Small intestine (tissue), 7 donors: ENCODE results near the gene LYPD6B. TPM values are rescaled to one million over a fixed set of nuclear protein-coding genes. Genes with fewer than 3 reads are reported as not detected.

ENCODE experiments used
- DNase-seq, 2 donors: peaks; one replicate each; pipeline versions ENCODE4 v3.0.0 to v3.0.0-alpha.2; 2013
- FAIRE-seq: peaks from 2 replicates; lab custom pipeline; 2012; peaks lifted over from hg19 to GRCh38; lab: Jason Lieb, UNC
- H3K27ac ChIP-seq, 3 donors: one replicate each; pipeline ENCODE4 v1.5.1; 2013; ENCODE audit warnings: low read length in 2 of 3, mild to moderate bottlenecking in 2 of 3, control low read depth in 1 of 3, inconsistent platforms in 1 of 3, low read depth in 1 of 3, moderate library complexity in 1 of 3
- H3K27me3 ChIP-seq, 3 donors: one replicate each; pipeline ENCODE4 v1.6.1; 2013; ENCODE audit warnings: low read length in 3 of 3, inconsistent platforms in 1 of 3; ENCODE audit not compliant: control insufficient read depth in 3 of 3, insufficient read depth in 3 of 3
- H3K36me3 ChIP-seq, 3 donors: one replicate each; pipeline ENCODE4 v1.6.1; 2013; ENCODE audit warnings: low read length in 3 of 3, inconsistent platforms in 1 of 3, low read depth in 1 of 3, mild to moderate bottlenecking in 1 of 3, moderate library complexity in 1 of 3; ENCODE audit not compliant: control insufficient read depth in 3 of 3, insufficient read depth in 2 of 3
- H3K4me1 ChIP-seq, 3 donors: one replicate each; pipeline ENCODE4 v1.6.1; 2013; ENCODE audit warnings: low read length in 2 of 3, inconsistent platforms in 1 of 3, low read depth in 1 of 3, mild to moderate bottlenecking in 1 of 3, moderate library complexity in 1 of 3; ENCODE audit not compliant: control insufficient read depth in 3 of 3, insufficient read depth in 2 of 3
- H3K4me3 ChIP-seq, 3 donors: one replicate each; pipeline ENCODE4 v1.5.1; 2013; ENCODE audit warnings: low read length in 3 of 3, control low read depth in 1 of 3, inconsistent platforms in 1 of 3, low read depth in 1 of 3, mild to moderate bottlenecking in 1 of 3, moderate library complexity in 1 of 3
- H3K9me3 ChIP-seq, 2 donors: one replicate each; pipeline ENCODE4 v1.6.1; 2013; ENCODE audit warnings: low read depth in 1 of 2, low read length in 1 of 2; ENCODE audit not compliant: control insufficient read depth in 2 of 2, insufficient read depth in 1 of 2
- WGBS, 3 donors: extraction: QIAGEN DNeasy Blood & Tissue Kit; methylation state at CpG; one replicate each; pipeline ENCODE4 v1.1.7; 2013; 5-methylcytosine and 5-hydroxymethylcytosine counted together
- polyA plus RNA-seq, 4 donors: library from polyadenylated mRNA; stranded (reverse) in 3 of 4; unstranded in 1 of 4; fragments of 200-250 nt in 3 of 4; fragments of 120-200 nt in 1 of 4; gene quantifications; one replicate each; pipeline versions ENCODE4 v1.2.1 to v1.2.3, GENCODE V29; 2013
- donor health status: healthy with polysubstance abuse.
- donor health status: control.
- donor health status: control.
- donor health status: Bipolar disorder and iron deficiency.
- donor health status: healthy.

Gene LYPD6B
- polyA plus RNA-seq, 4 donors: 1.3 to 28.0 (median 7.8) TPM

GRCh38 chr2:149029307-149029965 is 9.1 kb upstream of the LYPD6B start:
- DNase-seq (no peak), FAIRE-seq (no peak)
- Histone ChIP-seq H3K9me3 (no peaks in the 10 kb centered on the region), H3K4me1 (peaks cover 0 to 3% (median 0%) of the 10 kb centered on the region in 3 donors), H3K36me3 (no peaks in the 10 kb centered on the region), H3K27me3 (peaks cover 0 to 2% (median 0%) of the 10 kb centered on the region in 3 donors), H3K4me3 (no peak overlapping the region), H3K27ac (no peak overlapping the region)
- 82 to 83% (median 82%) methylated on average over 11 of the region's 11 CpGs for WGBS, 3 donors

GRCh38 chr2:149031396-149031795 is 7.1 kb upstream of the LYPD6B start:
- Histone ChIP-seq H3K4me3 (no peak overlapping the region), H3K27me3 (peaks cover 0 to 3% (median 0%) of the 10 kb centered on the region in 3 donors), H3K9me3 (no peaks in the 10 kb centered on the region), H3K36me3 (no peaks in the 10 kb centered on the region), H3K4me1 (peaks cover 0 to 3% (median 0%) of the 10 kb centered on the region in 3 donors), H3K27ac (no peak overlapping the region)
- WGBS, 3 donors: 99 to 100% (median 99%) methylated on average over 4 of the region's 4 CpGs
- no peak for FAIRE-seq
- no peak for DNase-seq

GRCh38 chr2:149033716-149034115 is 4.8 kb upstream of the LYPD6B start:
- WGBS, 3 donors: 42 to 64% (median 54%) methylated on average over 8 of the region's 8 CpGs
- FAIRE-seq: no peak
- peak in 1 of 2 donors; percentile 55 for DNase-seq

GRCh38 chr2:149034406-149034805 is 4.1 kb upstream of the LYPD6B start:
- peaks cover 0 to 8% (median 0%) of the 10 kb centered on the region in 3 donors for H3K4me1 ChIP-seq
- H3K9me3 ChIP-seq: no peaks in the 10 kb centered on the region
- peaks cover 4 to 13% (median 12%) of the 10 kb centered on the region in 3 donors for H3K27me3 ChIP-seq
- H3K27ac ChIP-seq: no peak overlapping the region
- DNase-seq: no peak
- H3K4me3 ChIP-seq: no peak overlapping the region
- FAIRE-seq: no peak
- H3K36me3 ChIP-seq: no peaks in the 10 kb centered on the region
- WGBS, 3 donors: 68 to 75% (median 71%) methylated on average over 6 of the region's 6 CpGs

More at GRCh38 chr2:149033716-149034115, 4.8 kb upstream of the LYPD6B start:
- H3K36me3 ChIP-seq: no peaks in the 10 kb centered on the region
- H3K27ac ChIP-seq: no peak overlapping the region
- no peaks in the 10 kb centered on the region for H3K9me3 ChIP-seq
- H3K4me3 ChIP-seq: no peak overlapping the region
- peaks cover 0 to 8% (median 0%) of the 10 kb centered on the region in 3 donors for H3K4me1 ChIP-seq
- peaks cover 4 to 10% (median 6%) of the 10 kb centered on the region in 3 donors for H3K27me3 ChIP-seq

GRCh38 chr2:149036507-149037293 is 1.8 kb upstream of the LYPD6B start:
- FAIRE-seq (no peak), DNase-seq (no peak)
- Histone ChIP-seq H3K9me3 (no peaks in the 10 kb centered on the region), H3K4me1 (peaks cover 0 to 8% (median 0%) of the 10 kb centered on the region in 3 donors), H3K27ac (no peak overlapping the region), H3K36me3 (no peaks in the 10 kb centered on the region), H3K27me3 (peaks cover 4 to 15% (median 13%) of the 10 kb centered on the region in 3 donors), H3K4me3 (no peak overlapping the region)
- 87 to 94% (median 91%) methylated on average over 4 of the region's 4 CpGs for WGBS, 3 donors

- no peaks in the 10 kb centered on the region for H3K9me3 ChIP-seq
- WGBS, 3 donors: 18 to 49% (median 33%) methylated on average over 8 of the region's 8 CpGs
- DNase-seq (peak; percentile 41 to 63), FAIRE-seq (no peak)
- no peaks in the 10 kb centered on the region for H3K36me3 ChIP-seq
- peaks cover 4 to 15% (median 13%) of the 10 kb centered on the region in 3 donors for H3K27me3 ChIP-seq
- peak overlapping the region in 1 of 3 donors; percentile 38 for H3K4me3 ChIP-seq
- no peak overlapping the region for H3K27ac ChIP-seq
- peaks cover 0 to 8% (median 0%) of the 10 kb centered on the region in 3 donors for H3K4me1 ChIP-seq
Observed at GRCh38 chr2:149037851-149038250, 648 bp upstream of the LYPD6B start.

GRCh38 chr2:149039213-149039724 is 770 bp downstream of the LYPD6B start:
- no peaks in the 10 kb centered on the region for H3K9me3 ChIP-seq
- H3K4me3 ChIP-seq: peak overlapping the region in 2 of 3 donors; percentile 43 to 61
- WGBS, 3 donors: 17 to 36% (median 34%) methylated on average over 11 of the region's 11 CpGs
- DNase-seq (no peak), FAIRE-seq (no peak)
- no peak overlapping the region for H3K27ac ChIP-seq
- peaks cover 4 to 15% (median 13%) of the 10 kb centered on the region in 3 donors for H3K27me3 ChIP-seq
- no peaks in the 10 kb centered on the region for H3K36me3 ChIP-seq
- peaks cover 0 to 6% (median 0%) of the 10 kb centered on the region in 3 donors for H3K4me1 ChIP-seq

GRCh38 chr2:149040451-149040850 is 2.0 kb downstream of the LYPD6B start:
- Histone ChIP-seq H3K9me3 (no peaks in the 10 kb centered on the region), H3K27me3 (peaks cover 4 to 15% (median 11%) of the 10 kb centered on the region in 3 donors), H3K27ac (no peak overlapping the region), H3K36me3 (no peaks in the 10 kb centered on the region), H3K4me3 (no peak overlapping the region), H3K4me1 (peaks cover 0 to 6% (median 0%) of the 10 kb centered on the region in 3 donors)
- peak; percentile 22 to 31 for DNase-seq
- no peak for FAIRE-seq
- WGBS, 3 donors: 69 to 76% (median 71%) methylated on average over 7 of the region's 7 CpGs
